OCI-LY7 (cell line): ENCODE measurements around the gene OR10A6. TPM values are rescaled to one million over a fixed set of nuclear protein-coding genes. Genes with fewer than 3 reads are reported as not detected.

ENCODE experiments used
- BruUV-seq: library from RNA; stranded (reverse); fragments of 400-500 nt; replicated peaks from 2 replicates; lab custom pipeline; 2021; lab: Mats Ljungman, UMichigan
- CTCF ChIA-PET: fragments of 300-600 bp; sonication (Branson Sonifier 250); formaldehyde crosslinking; loops from one replicate; lab custom pipeline; 2022; ENCODE audit warnings: antibody characterized with exemption; ENCODE audit not compliant: unreplicated experiment; lab: Charles Lee
- POLR2A ChIA-PET: fragments of 300-600 bp; sonication (Branson Sonifier 250); formaldehyde crosslinking; loops from one replicate; lab custom pipeline; 2022; ENCODE audit warnings: antibody characterized with exemption; lab: Charles Lee
- DNase-seq: peaks from one replicate; pipeline ENCODE4 v3.0.0-alpha.2; 2015; ENCODE audit warnings: low spot score
- H2AFZ ChIP-seq: fragments of 200-600 bp; sonication (generic), shearing (Covaris generic); 2 replicates; pipeline ENCODE4 v1.6.1; 2014; ENCODE audit warnings: mild to moderate bottlenecking, antibody characterized with exemption, low read length, moderate library complexity
- H3K27ac ChIP-seq: fragments of 200-600 bp; sonication (generic); 2 replicates; pipeline ENCODE4 v1.5.1; 2014; ENCODE audit warnings: mixed run types, low read depth, mild to moderate bottlenecking, moderate library complexity, low read length, inconsistent platforms; ENCODE audit not compliant: poor library complexity, severe bottlenecking
- H3K36me3 ChIP-seq: fragments of 200-600 bp; sonication (generic); 2 replicates; pipeline ENCODE4 v1.6.1; 2014; ENCODE audit warnings: mild to moderate bottlenecking, antibody characterized with exemption, low read length, moderate library complexity, mixed read lengths; ENCODE audit not compliant: insufficient read depth
- H3K4me1 ChIP-seq: fragments of 200-600 bp; sonication (generic); 2 replicates; pipeline ENCODE4 v1.5.1; 2014; ENCODE audit warnings: mild to moderate bottlenecking, low read length; ENCODE audit not compliant: insufficient read depth, poor library complexity, severe bottlenecking
- H3K4me2 ChIP-seq: fragments of 200-600 bp; sonication (generic); 2 replicates; pipeline ENCODE4 v1.6.1; 2014; ENCODE audit warnings: mild to moderate bottlenecking, low read length
- H3K4me3 ChIP-seq: fragments of 200-600 bp; sonication (generic); 2 replicates; pipeline ENCODE4 v1.5.1; 2014; ENCODE audit warnings: mild to moderate bottlenecking, low read depth, low read length; ENCODE audit not compliant: poor library complexity, severe bottlenecking
- H3K79me2 ChIP-seq: fragments of 200-600 bp; sonication (generic); 2 replicates; pipeline ENCODE4 v1.6.1; 2016; ENCODE audit warnings: low read depth, mild to moderate bottlenecking, low read length, moderate library complexity, mixed read lengths; ENCODE audit not compliant: insufficient read depth
- H3K9me2 ChIP-seq: fragments of 200-600 bp; sonication (generic); 2 replicates; pipeline ENCODE4 v1.6.1; 2016; ENCODE audit warnings: mild to moderate bottlenecking, low read length, mixed read lengths; ENCODE audit not compliant: insufficient read depth
- H3K9me3 ChIP-seq: fragments of 200-600 bp; sonication (generic); 2 replicates; pipeline ENCODE4 v1.6.1; 2014; ENCODE audit warnings: mild to moderate bottlenecking, mixed run types, low read length, mixed read lengths
- H4K20me1 ChIP-seq: fragments of 200-600 bp; sonication (generic); 2 replicates; pipeline ENCODE4 v1.6.1; 2014; ENCODE audit warnings: mild to moderate bottlenecking, antibody characterized with exemption, low read length, moderate library complexity, mixed read lengths; ENCODE audit not compliant: insufficient read depth
- CTCF ChIP-seq: fragments of 200-600 bp; sonication (generic); conservative IDR thresholded peaks from 2 replicates; pipeline ENCODE4 v1.5.1; 2014; ENCODE audit warnings: mild to moderate bottlenecking, antibody characterized with exemption, low read length, moderate library complexity, mixed read lengths
- EZH2phosphoT487 ChIP-seq: fragments of 200-600 bp; sonication (generic); IDR thresholded peaks from 2 replicates; pipeline ENCODE4 v1.6.1; 2018; ENCODE audit warnings: low read depth, borderline replicate concordance, mild to moderate bottlenecking, mixed run types, antibody characterized with exemption, low read length, moderate library complexity, mixed read lengths
- intact Hi-C: fragments of 100-400 bp; cut with micrococcal nuclease; formaldehyde crosslinking; loops from one replicate; pipeline ENCODE4 v1.10.0; 2022; ENCODE audit not compliant: unreplicated experiment
- total RNA-seq, 2 experiments: library from RNA; depleted of rRNA in 1 of 2; stranded (reverse); fragments of >200 nt in 1 of 2; shearing (Covaris generic) in 1 of 2; gene quantifications; 2 replicates each; pipeline ENCODE4 v1.2.3, GENCODE V29; 2014 to 2022

The OR10A6 gene
- total RNA-seq, 2 experiments from 2014 or later, result not detected

DNA sequence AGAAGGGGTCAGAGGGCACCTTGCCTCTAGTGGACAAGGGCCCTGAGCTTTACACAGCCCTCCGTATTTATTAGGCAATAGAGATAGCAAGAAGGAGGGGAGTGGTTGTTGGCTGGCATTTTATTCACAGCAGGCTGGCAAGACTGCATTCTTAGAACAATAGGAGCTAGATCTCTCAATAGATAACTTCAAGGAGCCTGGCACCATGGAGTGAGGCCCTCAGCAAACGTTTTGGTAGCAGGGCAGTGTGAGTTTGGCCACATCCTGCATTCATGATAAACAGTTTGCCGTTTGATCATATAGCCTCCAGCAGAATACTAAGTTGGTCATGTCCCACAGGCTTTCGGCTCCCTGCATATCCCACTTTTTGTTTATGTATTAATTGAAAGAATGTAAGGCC is 31.6 kb downstream of the OR10A6 start:
- DNase-seq, result no peak
- no peak for TF ChIP-seq EZH2phosphoT487
- TF ChIP-seq CTCF, result no peak
- Histone ChIP-seq H3K4me2 (no peak overlapping the region), H3K27ac (no peak overlapping the region), H3K36me3 (no peaks in the 10 kb centered on the region), H3K79me2 (no peaks in the 10 kb centered on the region), H3K4me1 (no peaks in the 10 kb centered on the region), H4K20me1 (no peaks in the 10 kb centered on the region), H3K9me2 (no peaks in the 10 kb centered on the region), H3K9me3 (no peaks in the 10 kb centered on the region), H3K4me3 (no peak overlapping the region), H2AFZ (no peak overlapping the region)
- intact Hi-C loops, result no loop called here
- POLR2A ChIA-PET, result no interaction called here
- no TSS peak for BruUV-seq
- CTCF ChIA-PET, result no interaction called here

GRCh38 chr11:7898666-7899283 is 32.3 kb downstream of the OR10A6 start:
- no TSS peak for BruUV-seq
- Histone ChIP-seq H3K4me3 (no peak overlapping the region), H3K27ac (no peak overlapping the region), H3K9me2 (no peaks in the 10 kb centered on the region), H4K20me1 (no peaks in the 10 kb centered on the region), H3K36me3 (no peaks in the 10 kb centered on the region), H3K4me1 (no peaks in the 10 kb centered on the region), H2AFZ (no peak overlapping the region), H3K79me2 (no peaks in the 10 kb centered on the region), H3K4me2 (no peak overlapping the region), H3K9me3 (no peaks in the 10 kb centered on the region)
- intact Hi-C loops, result no loop called here
- no peak for TF ChIP-seq EZH2phosphoT487
- TF ChIP-seq CTCF, result no peak
- CTCF ChIA-PET, result no interaction called here
- POLR2A ChIA-PET, result no interaction called here
- no peak for DNase-seq

- POLR2A ChIA-PET, result interaction anchor here (0.7 to 1.2 kb wide), 3 partner anchors 11 to 91 kb away, joined by 3 to 5 read pairs (median 4); partner anchors contain the start of gene EIF3F
- no TSS peak for BruUV-seq
- intact Hi-C loops, result no loop called here
Observed at GRCh38 chr11:7896009-7896785, 34.9 kb downstream of the OR10A6 start.

More at GRCh38 chr11:7896009-7896785, 34.9 kb downstream of the OR10A6 start:
- Histone ChIP-seq H3K4me1 (peaks cover 21% of the 10 kb centered on the region), H2AFZ (no peak overlapping the region), H3K4me3 (no peak overlapping the region), H3K36me3 (no peaks in the 10 kb centered on the region), H3K79me2 (no peaks in the 10 kb centered on the region), H3K27ac (no peak overlapping the region), H3K9me2 (no peaks in the 10 kb centered on the region), H3K9me3 (no peaks in the 10 kb centered on the region), H3K4me2 (no peak overlapping the region), H4K20me1 (no peaks in the 10 kb centered on the region)
- TF ChIP-seq EZH2phosphoT487, result no peak
- TF ChIP-seq CTCF, result no peak
- no peak for DNase-seq
- CTCF ChIA-PET, result interaction anchor here (1.5 kb wide), 1 partner anchor 90 kb away, joined by 6 read pairs; the partner anchor contains the start of gene EIF3F
